OCI-LY3 (cell line): ENCODE measurements around the gene SNPH.
"Not testable (repeated sequence)": the region's sequence is repeated elsewhere in the genome, so short reads cannot be mapped to it uniquely, and the experiment has no call there.

Source experiments
- H2AFZ ChIP-seq: fragments of 200-600, 300-600 bp; shearing (Covaris generic); 2 replicates; pipeline ENCODE4 v1.6.0; 2014; ENCODE audit warnings: antibody characterized with exemption, low read depth, low read length
- H3K27ac ChIP-seq: fragments of 200-600, 300-600 bp; sonication (generic); 2 replicates; pipeline ENCODE4 v1.5.1; 2014; ENCODE audit warnings: mild to moderate bottlenecking, low read length, moderate library complexity, mixed read lengths
- H3K27me3 ChIP-seq: fragments of 200-600, 300-600 bp; sonication (generic); 2 replicates; pipeline ENCODE4 v1.6.1; 2014; ENCODE audit warnings: low read depth, low read length, mixed read lengths
- H3K36me3 ChIP-seq: fragments of 200-600, 300-600 bp; sonication (generic); replicated peaks from 2 replicates; pipeline ENCODE3; 2014; ENCODE audit warnings: low read depth, low read length, mixed read lengths
- H3K4me1 ChIP-seq: fragments of 300-600, 200-600 bp; sonication (generic); 2 replicates; pipeline ENCODE4 v1.6.1; 2014; ENCODE audit warnings: low read length, mixed read lengths
- H3K4me2 ChIP-seq: fragments of 200-600, 300-600 bp; sonication (generic); 2 replicates; pipeline ENCODE4 v1.6.1; 2014; ENCODE audit warnings: low read length, mixed read lengths
- H3K4me3 ChIP-seq: fragments of 300-600, 200-600 bp; sonication (generic); 2 replicates; pipeline ENCODE4 v1.5.1; 2014; ENCODE audit warnings: antibody characterized with exemption, mild to moderate bottlenecking, low read length, moderate library complexity
- H3K79me2 ChIP-seq: fragments of 300-600, 200-600 bp; shearing (Covaris generic); 2 replicates; pipeline ENCODE4 v1.6.1; 2014; ENCODE audit warnings: mild to moderate bottlenecking, low read length, mixed read lengths
- H3K9ac ChIP-seq: fragments of 300-600, 200-600 bp; shearing (Covaris generic); 2 replicates; pipeline ENCODE4 v1.6.0; 2014; ENCODE audit warnings: mild to moderate bottlenecking, low read length, moderate library complexity
- H3K9me3 ChIP-seq: fragments of 200-600, 300-600 bp; shearing (Covaris generic); 2 replicates; pipeline ENCODE4 v1.6.1; 2014; ENCODE audit warnings: low read length, mixed read lengths; ENCODE audit not compliant: insufficient read depth
- H4K20me1 ChIP-seq: fragments of 200-600, 300-600 bp; sonication (generic); 2 replicates; pipeline ENCODE4 v1.6.1; 2016; ENCODE audit warnings: low read length, mixed read lengths; ENCODE audit not compliant: insufficient read depth
- EZH2phosphoT487 ChIP-seq: fragments of 200-600 bp; shearing (Covaris generic); IDR thresholded peaks from 2 replicates; pipeline ENCODE4 v1.6.1; 2018; ENCODE audit warnings: antibody characterized with exemption, mixed run types, low read depth
- TF ChIP-seq, protein P1 (sequence below): fragments of 200-600, 300-600 bp; sonication (generic); IDR thresholded peaks from 2 replicates; pipeline ENCODE4 v1.5.1; 2014; ENCODE audit warnings: antibody characterized with exemption, low read length, low read depth

SNPH gene, protein sequence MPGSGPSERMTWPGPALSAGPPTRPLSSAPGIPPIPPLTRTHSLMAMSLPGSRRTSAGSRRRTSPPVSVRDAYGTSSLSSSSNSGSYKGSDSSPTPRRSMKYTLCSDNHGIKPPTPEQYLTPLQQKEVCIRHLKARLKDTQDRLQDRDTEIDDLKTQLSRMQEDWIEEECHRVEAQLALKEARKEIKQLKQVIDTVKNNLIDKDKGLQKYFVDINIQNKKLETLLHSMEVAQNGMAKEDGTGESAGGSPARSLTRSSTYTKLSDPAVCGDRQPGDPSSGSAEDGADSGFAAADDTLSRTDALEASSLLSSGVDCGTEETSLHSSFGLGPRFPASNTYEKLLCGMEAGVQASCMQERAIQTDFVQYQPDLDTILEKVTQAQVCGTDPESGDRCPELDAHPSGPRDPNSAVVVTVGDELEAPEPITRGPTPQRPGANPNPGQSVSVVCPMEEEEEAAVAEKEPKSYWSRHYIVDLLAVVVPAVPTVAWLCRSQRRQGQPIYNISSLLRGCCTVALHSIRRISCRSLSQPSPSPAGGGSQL

DNA sequence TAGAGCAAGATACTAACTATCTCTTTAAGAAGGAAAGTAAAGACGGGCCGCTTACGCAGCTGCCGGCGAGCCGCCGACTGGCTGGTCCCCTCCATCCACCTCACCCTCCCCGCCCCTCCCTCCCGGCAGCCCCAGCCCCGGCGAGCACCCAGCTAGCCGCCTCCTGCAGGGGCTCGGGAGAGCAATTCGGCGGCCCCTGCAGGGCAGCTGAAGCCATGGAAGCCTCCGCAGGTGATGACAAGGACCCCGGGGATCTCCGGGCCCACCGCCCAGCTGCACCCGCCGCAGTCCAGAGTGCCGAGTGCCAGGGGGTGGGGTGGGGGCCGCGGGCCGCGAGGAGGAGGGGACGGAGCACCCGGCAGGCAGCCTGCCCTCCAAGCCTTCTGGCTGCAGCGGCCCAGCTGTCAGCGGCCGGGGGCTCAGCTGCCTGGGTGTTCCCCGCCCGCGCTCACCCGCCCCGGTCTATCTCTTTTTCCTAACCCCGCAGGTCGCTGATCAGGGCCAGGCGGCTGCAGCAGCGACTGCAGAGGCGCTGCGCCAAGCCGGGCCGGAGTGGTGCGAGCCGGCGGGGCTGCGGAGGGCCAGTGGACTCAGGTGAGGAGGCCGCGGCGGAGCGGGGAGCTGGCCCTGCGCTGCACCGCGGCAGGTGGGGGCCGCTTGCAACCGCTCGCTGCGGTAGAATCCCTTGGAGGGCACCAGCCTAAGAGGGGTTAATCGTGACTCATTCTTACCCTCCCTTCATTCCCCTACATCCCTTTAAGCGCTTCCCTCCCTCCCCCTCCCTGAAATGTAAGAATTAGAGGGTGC, at the start of gene SNPH:
TSS of gene SNPH (plus strand) at position 128 of the 807 bp plus-strand sequence. CDS start 29,946 bp downstream, outside the sequence.
- Histone ChIP-seq H2AFZ (peak within 1 kb of the TSS; percentile 69), H4K20me1 (no peaks in the 10 kb centered on the region), H3K36me3 (no peaks in the 10 kb centered on the region), H3K9me3 (peaks cover 4% of the 10 kb centered on the region; the same call in 1 of the 2 replicates), H3K4me3 (peak within 1 kb of the TSS; percentile 84), H3K4me1 (peaks cover 16% of the 10 kb centered on the region), H3K27ac (no peak within 1 kb of the TSS), H3K79me2 (no peaks in the 10 kb centered on the region), H3K27me3 (no peaks in the 10 kb centered on the region), H3K4me2 (peak within 1 kb of the TSS; percentile 65), H3K9ac (peak within 1 kb of the TSS; percentile 57)
- TF ChIP-seq EZH2phosphoT487: no peak
- TF ChIP-seq, protein P1, sequence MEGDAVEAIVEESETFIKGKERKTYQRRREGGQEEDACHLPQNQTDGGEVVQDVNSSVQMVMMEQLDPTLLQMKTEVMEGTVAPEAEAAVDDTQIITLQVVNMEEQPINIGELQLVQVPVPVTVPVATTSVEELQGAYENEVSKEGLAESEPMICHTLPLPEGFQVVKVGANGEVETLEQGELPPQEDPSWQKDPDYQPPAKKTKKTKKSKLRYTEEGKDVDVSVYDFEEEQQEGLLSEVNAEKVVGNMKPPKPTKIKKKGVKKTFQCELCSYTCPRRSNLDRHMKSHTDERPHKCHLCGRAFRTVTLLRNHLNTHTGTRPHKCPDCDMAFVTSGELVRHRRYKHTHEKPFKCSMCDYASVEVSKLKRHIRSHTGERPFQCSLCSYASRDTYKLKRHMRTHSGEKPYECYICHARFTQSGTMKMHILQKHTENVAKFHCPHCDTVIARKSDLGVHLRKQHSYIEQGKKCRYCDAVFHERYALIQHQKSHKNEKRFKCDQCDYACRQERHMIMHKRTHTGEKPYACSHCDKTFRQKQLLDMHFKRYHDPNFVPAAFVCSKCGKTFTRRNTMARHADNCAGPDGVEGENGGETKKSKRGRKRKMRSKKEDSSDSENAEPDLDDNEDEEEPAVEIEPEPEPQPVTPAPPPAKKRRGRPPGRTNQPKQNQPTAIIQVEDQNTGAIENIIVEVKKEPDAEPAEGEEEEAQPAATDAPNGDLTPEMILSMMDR: no peak

DNA sequence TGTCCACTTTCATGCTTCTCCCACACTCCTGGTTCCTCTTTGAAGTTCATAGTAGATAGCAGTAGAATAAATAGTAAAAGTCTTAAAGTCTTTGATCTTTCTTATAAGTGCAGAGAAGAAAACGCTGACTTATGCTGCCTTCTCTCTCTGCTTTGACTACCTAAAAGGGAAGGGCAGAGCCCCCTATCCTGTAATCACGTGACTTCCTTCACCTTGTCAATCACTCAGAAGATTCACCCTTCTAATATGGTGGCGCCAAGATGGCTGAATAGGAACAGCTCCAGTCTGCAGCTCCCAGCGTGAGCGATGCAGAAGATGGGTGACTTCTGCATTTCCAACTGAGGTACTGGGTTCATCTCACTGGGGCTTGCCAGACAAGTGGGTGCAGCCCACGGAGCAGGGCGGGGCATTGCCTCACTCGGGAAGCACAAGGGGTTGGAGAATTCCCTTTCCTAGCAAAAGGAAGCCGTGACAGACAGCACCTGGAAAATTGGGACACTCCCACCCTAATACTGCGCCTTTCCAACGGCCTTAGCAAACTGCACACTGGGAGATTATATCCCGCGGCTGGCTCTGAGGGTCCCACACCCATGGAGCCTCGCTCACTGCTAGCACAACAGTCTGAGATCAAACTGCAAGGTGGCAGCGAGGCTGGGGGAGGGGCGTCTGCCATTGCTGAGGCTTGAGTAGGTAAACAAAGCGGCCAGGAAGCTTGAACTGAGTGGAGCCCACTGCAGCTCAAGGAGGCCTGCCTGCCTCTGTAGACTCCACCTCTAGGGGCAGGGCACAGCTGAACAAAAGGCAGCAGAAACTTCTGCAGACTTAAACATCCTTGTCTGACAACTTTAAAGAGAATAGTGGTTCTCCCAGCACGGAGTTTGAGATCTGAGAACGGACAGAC, 49.3 kb upstream of the SNPH start:
- not testable (repeated sequence) for H3K27me3 ChIP-seq, H3K4me2 ChIP-seq, H3K36me3 ChIP-seq, H3K4me3 ChIP-seq, H2AFZ ChIP-seq, H3K4me1 ChIP-seq, H3K9me3 ChIP-seq, H4K20me1 ChIP-seq, H3K9ac ChIP-seq, H3K79me2 ChIP-seq, H3K27ac ChIP-seq

DNA sequence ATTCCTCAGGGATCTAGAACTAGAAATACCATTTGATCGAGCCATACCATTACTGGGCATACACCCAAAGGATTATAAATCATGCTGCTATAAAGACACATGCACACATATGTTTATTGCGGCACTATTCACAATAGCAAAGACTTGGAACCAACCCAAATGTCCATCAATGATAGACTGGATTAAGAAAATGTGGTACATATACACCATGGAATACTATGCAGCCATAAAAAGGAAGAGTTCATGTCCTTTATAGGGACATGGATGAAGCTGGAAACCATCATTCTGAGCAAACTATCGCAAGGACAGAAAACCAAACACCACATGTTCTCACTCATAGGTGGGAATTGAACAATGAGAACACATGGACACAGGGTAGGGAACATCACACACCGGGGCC, 43.3 kb upstream of the SNPH start:
- not testable (repeated sequence) for H3K9ac ChIP-seq, H3K4me1 ChIP-seq, H3K79me2 ChIP-seq, H2AFZ ChIP-seq, H3K36me3 ChIP-seq, H3K9me3 ChIP-seq, H3K4me3 ChIP-seq, H3K27me3 ChIP-seq, H3K4me2 ChIP-seq, H3K27ac ChIP-seq, H4K20me1 ChIP-seq

DNA sequence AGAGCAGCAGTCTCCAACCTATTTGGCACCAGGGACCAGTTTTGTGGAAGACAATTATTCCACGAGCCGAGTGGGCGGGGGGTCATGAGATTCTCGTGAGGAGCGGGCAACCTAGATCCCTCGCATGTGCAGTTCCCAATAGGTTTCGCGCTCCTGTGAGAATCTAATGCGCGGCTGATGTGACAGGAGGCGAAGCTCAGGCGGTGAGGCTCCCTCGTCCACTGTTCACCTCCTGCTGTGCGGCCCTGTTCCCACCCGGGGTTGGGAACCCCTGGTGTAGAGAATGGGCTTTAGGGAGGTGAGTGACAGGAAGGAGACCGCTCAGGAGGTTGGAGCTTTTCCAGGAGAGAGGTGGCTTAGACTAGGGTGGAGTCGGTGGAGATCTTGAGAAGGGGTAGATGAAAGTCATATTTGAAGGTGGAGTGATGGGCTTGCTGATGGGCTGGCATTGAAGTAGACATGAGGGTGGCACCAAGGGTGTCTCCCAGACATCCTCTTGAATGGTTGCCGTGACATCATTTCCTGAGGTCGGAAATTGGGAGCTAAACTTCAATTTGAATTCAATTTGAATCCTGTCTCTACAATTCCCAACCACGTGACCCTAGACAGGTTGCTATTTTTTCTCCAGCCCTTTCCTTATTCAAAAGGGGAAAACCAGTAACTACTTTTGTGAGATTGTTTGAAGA, 41.7 kb upstream of the SNPH start:
- Histone ChIP-seq H3K4me2 (no peak overlapping the region), H4K20me1 (no peaks in the 10 kb centered on the region), H3K4me1 (no peaks in the 10 kb centered on the region), H3K27me3 (peaks cover 7% of the 10 kb centered on the region; the same call in 1 of the 2 replicates), H3K9ac (no peak overlapping the region), H2AFZ (no peak overlapping the region), H3K27ac (no peak overlapping the region), H3K9me3 (no peaks in the 10 kb centered on the region), H3K36me3 (no peaks in the 10 kb centered on the region), H3K4me3 (no peak overlapping the region), H3K79me2 (no peaks in the 10 kb centered on the region)
- TF ChIP-seq EZH2phosphoT487: no peak
- TF ChIP-seq, protein P1: no peak
